GM10266 (cell line): ENCODE measurements around the gene YLPM1.

Experiments
- DNase-seq: peaks from one replicate; pipeline ENCODE4 v3.0.0; 2012; ENCODE audit errors: extremely low spot score
- CTCF ChIP-seq: IDR thresholded peaks from 2 replicates; pipeline ENCODE4 v1.5.1; 2012; ENCODE audit warnings: mild to moderate bottlenecking, low read depth; ENCODE audit not compliant: control insufficient read depth, insufficient read depth; ENCODE audit errors: missing control alignments

Gene YLPM1

GRCh38 chr14:74853581-74853980, 90.5 kb downstream of the YLPM1 start:
- DNase-seq, result no peak

GRCh38 chr14:74855021-74855420, 91.9 kb downstream of the YLPM1 start:
- DNase-seq, result no peak
- no peak for TF ChIP-seq CTCF

More at GRCh38 chr14:74853581-74853980, 90.5 kb downstream of the YLPM1 start:
- TF ChIP-seq CTCF, result no peak

GRCh38 chr14:74855945-74856344, 92.8 kb downstream of the YLPM1 start:
- DNase-seq, result no peak
- no peak for TF ChIP-seq CTCF

GRCh38 chr14:74856366-74856765, 93.2 kb downstream of the YLPM1 start:
- DNase-seq, result no peak
- TF ChIP-seq CTCF, result no peak

GRCh38 chr14:74858022-74858421, 94.9 kb downstream of the YLPM1 start:
- no peak for TF ChIP-seq CTCF
- no peak for DNase-seq

- TF ChIP-seq CTCF, result no peak
- DNase-seq, result no peak
Measured at GRCh38 chr14:74859757-74860552, 96.8 kb downstream of the YLPM1 start.
